Adrenal gland (tissue), 12 donors: Measurements from ENCODE around the gene PUS7L. TPM values are rescaled to one million over a fixed set of nuclear protein-coding genes. Genes with fewer than 3 reads are reported as not detected.

Source experiments
- DNase-seq, 7 donors: peaks; one replicate each; pipeline ENCODE4 v3.0.0-alpha.2; 2019 to 2020
- H3K27ac ChIP-seq, 5 donors: fragments of 200-600 bp; sonication (generic) in 4 of 5; 1 replicate in 3 of 5; 2 replicates in 2 of 5; pipeline versions ENCODE4 v1.5.1 to v1.8.0; 2016 to 2020; ENCODE audit warnings: mild to moderate bottlenecking in 1 of 5
- H3K27me3 ChIP-seq: fragments of 200-600 bp; 2 replicates; pipeline ENCODE4 v1.8.0; 2021
- H3K36me3 ChIP-seq, 2 donors: fragments of 200-600 bp; replicated peaks in 1 of 2; 1 replicate in 1 of 2; 2 replicates in 1 of 2; pipeline versions ENCODE4 v1.5.1 to v1.8.0; 2018 to 2022
- H3K4me1 ChIP-seq, 2 donors: fragments of 200-600 bp; replicated peaks in 1 of 2; 1 replicate in 1 of 2; 2 replicates in 1 of 2; pipeline versions ENCODE4 v1.5.1 to v1.8.0; 2018 to 2021
- H3K4me3 ChIP-seq, 4 donors: fragments of 200-600 bp; sonication (generic) in 3 of 4; one replicate each; pipeline ENCODE4 v1.5.1; 2016 to 2018
- H3K9me3 ChIP-seq, 3 donors: fragments of 200-600 bp; sonication (generic) in 1 of 3; replicated peaks in 1 of 3; 1 replicate in 2 of 3; 2 replicates in 1 of 3; pipeline versions ENCODE4 v1.5.1 to v1.8.0; 2016 to 2021
- POLR2A ChIP-seq, 2 donors: fragments of 450-650 bp; IDR thresholded peaks; one replicate each; pipeline ENCODE4 v1.6.1; 2017; ENCODE audit warnings: antibody characterized with exemption in 2 of 2, mild to moderate bottlenecking in 2 of 2, moderate library complexity in 1 of 2
- WGBS, 4 donors: extraction: QIAGEN DNeasy Blood & Tissue Kit in 2 of 4; methylation state at CpG; one replicate each; pipeline versions ENCODE4 v1.1.5 to v1.1.7; 2013 to 2017; 5-methylcytosine and 5-hydroxymethylcytosine counted together
- intact Hi-C, 2 donors: fragments of 100-400 bp; cut with DNase I; formaldehyde crosslinking; loops; one replicate each; pipeline versions ENCODE4 v1.14.1 to v1.15.0; 2022 to 2023
- polyA plus RNA-seq, 3 donors: library from polyadenylated mRNA; stranded (reverse); fragments of 200-250 nt in 2 of 3; fragments of 350-450 nt in 1 of 3; fragmentation: Illumina TruSeq in 1 of 3; extraction: RNeasy Lipid Tissue Mini Kit (QIAGEN cat#74804) in 1 of 3; gene quantifications; one replicate each; pipeline ENCODE4 v1.2.3, GENCODE V29; 2013 to 2014
- total RNA-seq, 9 donors: library from RNA; depleted of rRNA in 4 of 9; stranded (reverse); fragments of >200 nt in 4 of 9; fragments of 120-200 nt in 1 of 9; fragmentation: NEBNext Ultra II Directional in 1 of 9; extraction: Animal tissue kit (Norgen Biotek cat#: 25700) in 1 of 9; gene quantifications; one replicate each; pipeline versions ENCODE4 v1.1.0 to v1.2.4, GENCODE V29; 2013 to 2023
- TF ChIP-seq, protein P1 (sequence below), 6 experiments: fragments of 450-650 bp in 4 of 6; fragments of 200-600 bp in 2 of 6; sonication (generic) in 1 of 6; IDR thresholded peaks; 1 replicate in 5 of 6; 2 replicates in 1 of 6; pipeline versions ENCODE4 v1.5.1 to v1.8.0; 2016 to 2021; ENCODE audit warnings: antibody characterized with exemption in 6 of 6, mild to moderate bottlenecking in 2 of 6, moderate library complexity in 1 of 6
- donor health status: healthy with polysubstance abuse.
- donor health status: Bipolar disorder and iron deficiency.
- donor health status: DM: yes; HTN: yes; CAD: no.
- donor health status: DM: no; HTN: no; CAD: no.
- donor health status: DM: no; HTN: no; CAD: no.
- donor health status: DM: yes; HTN: yes; CAD: no.

The PUS7L gene
- total and polyA plus RNA-seq, 12 donors, result 0.84 to 24.4 (median 13.6) TPM

- Histone ChIP-seq H3K36me3 (no peaks in the 10 kb centered on the region), H3K27me3 (no peaks in the 10 kb centered on the region), H3K27ac (no peak overlapping the region), H3K4me1 (no peaks in the 10 kb centered on the region), H3K9me3 (no peaks in the 10 kb centered on the region), H3K4me3 (no peak overlapping the region)
- intact Hi-C loops, result no loop called here
- DNase-seq, result no peak
- TF ChIP-seq, protein P1, sequence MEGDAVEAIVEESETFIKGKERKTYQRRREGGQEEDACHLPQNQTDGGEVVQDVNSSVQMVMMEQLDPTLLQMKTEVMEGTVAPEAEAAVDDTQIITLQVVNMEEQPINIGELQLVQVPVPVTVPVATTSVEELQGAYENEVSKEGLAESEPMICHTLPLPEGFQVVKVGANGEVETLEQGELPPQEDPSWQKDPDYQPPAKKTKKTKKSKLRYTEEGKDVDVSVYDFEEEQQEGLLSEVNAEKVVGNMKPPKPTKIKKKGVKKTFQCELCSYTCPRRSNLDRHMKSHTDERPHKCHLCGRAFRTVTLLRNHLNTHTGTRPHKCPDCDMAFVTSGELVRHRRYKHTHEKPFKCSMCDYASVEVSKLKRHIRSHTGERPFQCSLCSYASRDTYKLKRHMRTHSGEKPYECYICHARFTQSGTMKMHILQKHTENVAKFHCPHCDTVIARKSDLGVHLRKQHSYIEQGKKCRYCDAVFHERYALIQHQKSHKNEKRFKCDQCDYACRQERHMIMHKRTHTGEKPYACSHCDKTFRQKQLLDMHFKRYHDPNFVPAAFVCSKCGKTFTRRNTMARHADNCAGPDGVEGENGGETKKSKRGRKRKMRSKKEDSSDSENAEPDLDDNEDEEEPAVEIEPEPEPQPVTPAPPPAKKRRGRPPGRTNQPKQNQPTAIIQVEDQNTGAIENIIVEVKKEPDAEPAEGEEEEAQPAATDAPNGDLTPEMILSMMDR (IDR thresholded peaks at IDR 0.05), result no peak
- TF ChIP-seq POLR2A (IDR thresholded peaks at IDR 0.05), result no peak
- 79 to 92% (median 83%) methylated on average over 2 of the region's 2 CpGs for WGBS, 4 donors
These were observed 89.2 kb downstream of the PUS7L start for GRCh38 chr12:43669373-43669772.

Other genes starting within 250 kb of the PUS7L start
- under 1 TPM in 3 of 9 donors, not detected in 6; 0.04 to 0.43 (median 0.28) TPM for gene ADAMTS20, start 206.6 kb downstream of the PUS7L start, total RNA-seq
- not detected for gene ADAMTS20, start 206.6 kb downstream of the PUS7L start, polyA plus RNA-seq
- gene IRAK4, start 161 bp upstream of the PUS7L start, total RNA-seq, result 10 to 100 TPM in 8 of 9 donors, 1 to 10 TPM in 1; 9.8 to 25.6 (median 12.4) TPM
- 10 to 100 TPM; 10.6 to 11.4 (median 10.8) TPM for gene IRAK4, start 161 bp upstream of the PUS7L start, polyA plus RNA-seq
- gene TWF1, start 47.5 kb upstream of the PUS7L start, total RNA-seq, result 100 to 1,000 TPM in 3 of 9 donors, 10 to 100 TPM in 6; 54.6 to 116 (median 90.1) TPM
- gene TWF1, start 47.5 kb upstream of the PUS7L start, polyA plus RNA-seq, result 100 to 1,000 TPM in 1 of 3 donors, 10 to 100 TPM in 2; 38.0 to 105 (median 44.5) TPM
- gene TMEM117, start 77.3 kb upstream of the PUS7L start, total RNA-seq, result 10 to 100 TPM in 3 of 9 donors, 1 to 10 TPM in 6; 3.8 to 38.5 (median 7.9) TPM
- 1 to 10 TPM; 1.9 to 5.6 (median 2.4) TPM for gene TMEM117, start 77.3 kb upstream of the PUS7L start, polyA plus RNA-seq